ENCODE measurements around the gene TUBGCP5. TPM values are rescaled to one million over a fixed set of nuclear protein-coding genes. Genes with fewer than 3 reads are reported as not detected.

Gene TUBGCP5
- total and polyA plus RNA-seq, 7 experiments from 2014 or later = 5.7 to 28.6 (median 18.2) TPM

- Histone ChIP-seq H3K9me3 (ENCODE audit: control insufficient read depth in 2 of 3, low read length in 3 of 3) (no peaks in the 10 kb centered on the region), H3K4me1 (ENCODE audit: control insufficient read depth in 2 of 2, insufficient read depth in 2 of 2, low read length in 2 of 2) (no peaks in the 10 kb centered on the region), H3K27ac (ENCODE audit: low read depth, low read length) (no peak overlapping the region), H3K36me3 (ENCODE audit: control insufficient read depth in 2 of 3, insufficient read depth in 3 of 3, low read length in 3 of 3) (no peaks in the 10 kb centered on the region), H3K27me3 (ENCODE audit: control insufficient read depth in 2 of 2, insufficient read depth in 2 of 2, low read length in 2 of 2) (no peaks in the 10 kb centered on the region), H3K4me3 (ENCODE audit: low read length) (no peak overlapping the region)
- intact Hi-C loops (cut with micrococcal nuclease) = no loop called here
- Mint-ChIP-seq H3K9me3 (no peaks in the 10 kb centered on the region), H3K27me3 (no peaks in the 10 kb centered on the region), H3K36me3 (no peaks in the 10 kb centered on the region), H3K4me3 (no peak overlapping the region), H3K4me1 (peaks cover 0 to 7% (median 0%) of the 10 kb centered on the region in 7 donors), H3K27ac (no peak overlapping the region)
- DNase-seq (no peak), ATAC-seq (no peak)
- CTCF ChIA-PET = no interaction called here
- POLR2A ChIA-PET = no interaction called here
Measured at GRCh38 chr15:22961762-22962161, 77.6 kb downstream of the TUBGCP5 start.

GRCh38 chr15:22960556-22960955 lies 78.8 kb downstream of the TUBGCP5 start:
- H3K36me3 ChIP-seq (ENCODE audit: control insufficient read depth in 2 of 3, insufficient read depth in 3 of 3, low read length in 3 of 3) = no peaks in the 10 kb centered on the region
- no peaks in the 10 kb centered on the region for H3K36me3 Mint-ChIP-seq
- H3K9me3 Mint-ChIP-seq = no peaks in the 10 kb centered on the region
- H3K27me3 Mint-ChIP-seq = no peaks in the 10 kb centered on the region
- ATAC-seq (no peak), DNase-seq (no peak)
- H3K4me3 Mint-ChIP-seq = no peak overlapping the region
- POLR2A ChIA-PET = no interaction called here
- no peaks in the 10 kb centered on the region for H3K9me3 ChIP-seq (ENCODE audit: control insufficient read depth in 2 of 3, low read length in 3 of 3)
- CTCF ChIA-PET = no interaction called here
- intact Hi-C loops (cut with micrococcal nuclease) = no loop called here
- no peaks in the 10 kb centered on the region for H3K4me1 ChIP-seq (ENCODE audit: control insufficient read depth in 2 of 2, insufficient read depth in 2 of 2, low read length in 2 of 2)
- H3K27ac Mint-ChIP-seq = no peak overlapping the region
- no peaks in the 10 kb centered on the region for H3K27me3 ChIP-seq (ENCODE audit: control insufficient read depth in 2 of 2, insufficient read depth in 2 of 2, low read length in 2 of 2)
- H3K4me3 ChIP-seq (ENCODE audit: low read length) = no peak overlapping the region
- H3K4me1 Mint-ChIP-seq = peaks cover 0 to 7% (median 0%) of the 10 kb centered on the region in 7 donors
- H3K27ac ChIP-seq (ENCODE audit: low read depth, low read length) = no peak overlapping the region

GRCh38 chr15:22960126-22960525 lies 79.2 kb downstream of the TUBGCP5 start:
- H3K4me1 Mint-ChIP-seq = peaks cover 0 to 7% (median 0%) of the 10 kb centered on the region in 7 donors
- no peak overlapping the region for H3K27ac Mint-ChIP-seq
- POLR2A ChIA-PET = no interaction called here
- H3K36me3 Mint-ChIP-seq = no peaks in the 10 kb centered on the region
- Histone ChIP-seq H3K27me3 (ENCODE audit: control insufficient read depth in 2 of 2, insufficient read depth in 2 of 2, low read length in 2 of 2) (no peaks in the 10 kb centered on the region), H3K9me3 (ENCODE audit: control insufficient read depth in 2 of 3, low read length in 3 of 3) (no peaks in the 10 kb centered on the region), H3K4me1 (ENCODE audit: control insufficient read depth in 2 of 2, insufficient read depth in 2 of 2, low read length in 2 of 2) (no peaks in the 10 kb centered on the region), H3K27ac (ENCODE audit: low read depth, low read length) (no peak overlapping the region), H3K4me3 (ENCODE audit: low read length) (no peak overlapping the region), H3K36me3 (ENCODE audit: control insufficient read depth in 2 of 3, insufficient read depth in 3 of 3, low read length in 3 of 3) (no peaks in the 10 kb centered on the region)
- no peak overlapping the region for H3K4me3 Mint-ChIP-seq
- no peaks in the 10 kb centered on the region for H3K9me3 Mint-ChIP-seq
- H3K27me3 Mint-ChIP-seq = no peaks in the 10 kb centered on the region
- DNase-seq (no peak), ATAC-seq (no peak)
- CTCF ChIA-PET = no interaction called here
- intact Hi-C loops (cut with micrococcal nuclease) = no loop called here

GRCh38 chr15:22959321-22960101 lies 79.9 kb downstream of the TUBGCP5 start:
- no peak overlapping the region for H3K27ac ChIP-seq (ENCODE audit: low read depth, low read length)
- ATAC-seq (no peak), DNase-seq (no peak)
- no peaks in the 10 kb centered on the region for H3K36me3 ChIP-seq (ENCODE audit: control insufficient read depth in 2 of 3, insufficient read depth in 3 of 3, low read length in 3 of 3)
- no peaks in the 10 kb centered on the region for H3K27me3 Mint-ChIP-seq
- H3K4me3 Mint-ChIP-seq = no peak overlapping the region
- H3K4me3 ChIP-seq (ENCODE audit: low read length) = no peak overlapping the region
- H3K4me1 Mint-ChIP-seq = peaks cover 0 to 7% (median 0%) of the 10 kb centered on the region in 7 donors
- H3K4me1 ChIP-seq (ENCODE audit: control insufficient read depth in 2 of 2, insufficient read depth in 2 of 2, low read length in 2 of 2) = no peaks in the 10 kb centered on the region
- H3K9me3 Mint-ChIP-seq = no peaks in the 10 kb centered on the region
- ChIA-PET POLR2A (no interaction called here), CTCF (no interaction called here)
- H3K27me3 ChIP-seq (ENCODE audit: control insufficient read depth in 2 of 2, insufficient read depth in 2 of 2, low read length in 2 of 2) = no peaks in the 10 kb centered on the region
- no peak overlapping the region for H3K27ac Mint-ChIP-seq
- no peaks in the 10 kb centered on the region for H3K9me3 ChIP-seq (ENCODE audit: control insufficient read depth in 2 of 3, low read length in 3 of 3)
- intact Hi-C loops (cut with micrococcal nuclease) = no loop called here
- H3K36me3 Mint-ChIP-seq = no peaks in the 10 kb centered on the region

GRCh38 chr15:22958487-22959280 lies 80.7 kb downstream of the TUBGCP5 start:
- H3K4me3 Mint-ChIP-seq = no peak overlapping the region
- intact Hi-C loops (cut with micrococcal nuclease) = no loop called here
- no peaks in the 10 kb centered on the region for H3K4me1 ChIP-seq (ENCODE audit: control insufficient read depth in 2 of 2, insufficient read depth in 2 of 2, low read length in 2 of 2)
- CTCF ChIA-PET = no interaction called here
- H3K27me3 ChIP-seq (ENCODE audit: control insufficient read depth in 2 of 2, insufficient read depth in 2 of 2, low read length in 2 of 2) = no peaks in the 10 kb centered on the region
- DNase-seq (no peak), ATAC-seq (no peak)
- H3K4me3 ChIP-seq (ENCODE audit: low read length) = no peak overlapping the region
- H3K4me1 Mint-ChIP-seq = peaks cover 0 to 5% (median 0%) of the 10 kb centered on the region in 7 donors
- H3K9me3 ChIP-seq (ENCODE audit: control insufficient read depth in 2 of 3, low read length in 3 of 3) = no peaks in the 10 kb centered on the region
- H3K9me3 Mint-ChIP-seq = no peaks in the 10 kb centered on the region
- no peaks in the 10 kb centered on the region for H3K36me3 ChIP-seq (ENCODE audit: control insufficient read depth in 2 of 3, insufficient read depth in 3 of 3, low read length in 3 of 3)
- H3K27ac Mint-ChIP-seq = no peak overlapping the region
- no peaks in the 10 kb centered on the region for H3K27me3 Mint-ChIP-seq
- H3K36me3 Mint-ChIP-seq = no peaks in the 10 kb centered on the region
- POLR2A ChIA-PET = no interaction called here
- no peak overlapping the region for H3K27ac ChIP-seq (ENCODE audit: low read depth, low read length)

- Mint-ChIP-seq H3K36me3 (no peaks in the 10 kb centered on the region), H3K27ac (no peak overlapping the region), H3K9me3 (no peaks in the 10 kb centered on the region), H3K4me3 (no peak overlapping the region), H3K4me1 (peaks cover 0 to 3% (median 0%) of the 10 kb centered on the region in 7 donors), H3K27me3 (no peaks in the 10 kb centered on the region)
- ChIA-PET CTCF (no interaction called here), POLR2A (no interaction called here)
- intact Hi-C loops (cut with micrococcal nuclease) = no loop called here
- Histone ChIP-seq H3K4me1 (ENCODE audit: control insufficient read depth in 2 of 2, insufficient read depth in 2 of 2, low read length in 2 of 2) (no peaks in the 10 kb centered on the region), H3K9me3 (ENCODE audit: control insufficient read depth in 2 of 3, low read length in 3 of 3) (no peaks in the 10 kb centered on the region), H3K27me3 (ENCODE audit: control insufficient read depth in 2 of 2, insufficient read depth in 2 of 2, low read length in 2 of 2) (no peaks in the 10 kb centered on the region), H3K4me3 (ENCODE audit: low read length) (no peak overlapping the region), H3K36me3 (ENCODE audit: control insufficient read depth in 2 of 3, insufficient read depth in 3 of 3, low read length in 3 of 3) (no peaks in the 10 kb centered on the region), H3K27ac (ENCODE audit: low read depth, low read length) (no peak overlapping the region)
- DNase-seq (no peak), ATAC-seq (peak; percentile 70)
Measured at GRCh38 chr15:22956978-22957260, 82.5 kb downstream of the TUBGCP5 start.
